ENCODE results near the gene DLK1.

DNA sequence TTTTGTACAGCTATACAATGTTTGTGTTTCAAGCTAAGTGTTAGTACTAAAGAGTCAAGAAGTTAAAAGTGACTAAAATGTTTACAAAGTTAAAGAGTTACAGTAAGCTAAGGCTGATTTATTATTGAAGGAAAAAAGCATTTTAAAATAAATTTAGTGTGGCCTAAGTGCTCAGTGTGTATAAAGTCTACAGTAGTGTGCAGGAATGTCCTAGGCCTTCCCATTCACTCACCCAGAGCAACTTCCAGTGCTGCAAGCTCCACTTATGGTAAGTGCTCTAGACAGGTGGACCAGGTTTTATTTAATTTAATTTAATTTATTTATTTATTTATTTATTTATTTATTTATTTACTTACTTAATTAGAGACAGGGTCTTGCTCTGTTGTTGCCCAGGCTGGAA, 19.6 kb downstream of the DLK1 start:
- no peak for TF ChIP-seq POLR2A (IDR thresholded peaks at IDR 0.05)
- TF ChIP-seq, protein P1, sequence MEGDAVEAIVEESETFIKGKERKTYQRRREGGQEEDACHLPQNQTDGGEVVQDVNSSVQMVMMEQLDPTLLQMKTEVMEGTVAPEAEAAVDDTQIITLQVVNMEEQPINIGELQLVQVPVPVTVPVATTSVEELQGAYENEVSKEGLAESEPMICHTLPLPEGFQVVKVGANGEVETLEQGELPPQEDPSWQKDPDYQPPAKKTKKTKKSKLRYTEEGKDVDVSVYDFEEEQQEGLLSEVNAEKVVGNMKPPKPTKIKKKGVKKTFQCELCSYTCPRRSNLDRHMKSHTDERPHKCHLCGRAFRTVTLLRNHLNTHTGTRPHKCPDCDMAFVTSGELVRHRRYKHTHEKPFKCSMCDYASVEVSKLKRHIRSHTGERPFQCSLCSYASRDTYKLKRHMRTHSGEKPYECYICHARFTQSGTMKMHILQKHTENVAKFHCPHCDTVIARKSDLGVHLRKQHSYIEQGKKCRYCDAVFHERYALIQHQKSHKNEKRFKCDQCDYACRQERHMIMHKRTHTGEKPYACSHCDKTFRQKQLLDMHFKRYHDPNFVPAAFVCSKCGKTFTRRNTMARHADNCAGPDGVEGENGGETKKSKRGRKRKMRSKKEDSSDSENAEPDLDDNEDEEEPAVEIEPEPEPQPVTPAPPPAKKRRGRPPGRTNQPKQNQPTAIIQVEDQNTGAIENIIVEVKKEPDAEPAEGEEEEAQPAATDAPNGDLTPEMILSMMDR (IDR thresholded peaks at IDR 0.05 in 8 of 11, conservative IDR thresholded peaks at IDR 0.05 in 3 of 11) = no peak
- no peak for TF ChIP-seq POLR2AphosphoS5 (IDR thresholded peaks at IDR 0.05)

Measured in spleen (tissue), 7 donors.